Fibroblast of mammary gland (primary cell): Measurements from ENCODE around the gene CYSRT1.
"Not testable (repeated sequence)": the region's sequence is repeated elsewhere in the genome, so short reads cannot be mapped to it uniquely, and the experiment has no call there.

Experiments used
- DNase-seq: peaks from one replicate; pipeline ENCODE4 v3.0.0-alpha.2; 2010; ENCODE audit warnings: low read depth
- H3K4me3 ChIP-seq: 2 replicates; pipeline ENCODE4 v1.5.1; 2011; ENCODE audit warnings: low read depth, mild to moderate bottlenecking, low read length, moderate library complexity; ENCODE audit not compliant: control insufficient read depth
- CTCF ChIP-seq: conservative IDR thresholded peaks from 2 replicates; pipeline ENCODE4 v1.5.1; 2011; ENCODE audit warnings: low read depth, low read length, inconsistent platforms; ENCODE audit not compliant: control insufficient read depth, insufficient read depth

Gene CYSRT1

DNA sequence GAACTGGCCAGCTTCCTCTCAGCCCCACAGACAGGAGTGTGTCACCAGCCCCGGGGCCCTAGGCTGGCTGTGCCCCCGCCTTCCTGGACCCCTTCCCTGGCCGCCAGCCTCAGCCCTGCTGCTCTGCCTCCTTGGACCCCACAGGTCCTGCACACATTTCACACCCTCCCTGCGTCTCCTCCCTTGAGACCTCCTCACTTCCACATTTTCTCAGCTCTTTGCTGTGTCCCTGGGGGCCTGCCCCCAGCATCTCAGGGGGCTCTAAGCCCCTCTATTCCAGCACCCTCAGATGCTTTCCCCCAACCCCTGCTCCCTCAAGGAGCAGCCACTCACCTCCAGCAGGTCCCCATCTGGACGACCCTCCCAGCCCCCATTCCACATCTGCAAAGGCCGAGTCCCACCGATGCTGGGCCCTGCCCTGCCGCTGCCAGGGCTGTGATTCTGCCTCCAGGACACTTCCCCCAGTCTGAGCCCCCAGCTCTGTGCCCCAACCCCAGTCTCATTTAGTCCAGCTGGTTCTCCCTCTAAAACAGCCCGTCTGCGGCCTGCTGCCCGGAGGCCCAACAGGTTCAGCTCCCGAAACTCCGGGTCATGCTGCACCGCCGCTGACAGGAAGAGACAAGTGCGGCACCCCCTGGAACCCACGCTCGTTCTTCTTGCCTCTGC is 9.9 kb downstream of the CYSRT1 start:
- DNase-seq = no peak
- no peak overlapping the region for H3K4me3 ChIP-seq
- TF ChIP-seq CTCF = no peak

DNA sequence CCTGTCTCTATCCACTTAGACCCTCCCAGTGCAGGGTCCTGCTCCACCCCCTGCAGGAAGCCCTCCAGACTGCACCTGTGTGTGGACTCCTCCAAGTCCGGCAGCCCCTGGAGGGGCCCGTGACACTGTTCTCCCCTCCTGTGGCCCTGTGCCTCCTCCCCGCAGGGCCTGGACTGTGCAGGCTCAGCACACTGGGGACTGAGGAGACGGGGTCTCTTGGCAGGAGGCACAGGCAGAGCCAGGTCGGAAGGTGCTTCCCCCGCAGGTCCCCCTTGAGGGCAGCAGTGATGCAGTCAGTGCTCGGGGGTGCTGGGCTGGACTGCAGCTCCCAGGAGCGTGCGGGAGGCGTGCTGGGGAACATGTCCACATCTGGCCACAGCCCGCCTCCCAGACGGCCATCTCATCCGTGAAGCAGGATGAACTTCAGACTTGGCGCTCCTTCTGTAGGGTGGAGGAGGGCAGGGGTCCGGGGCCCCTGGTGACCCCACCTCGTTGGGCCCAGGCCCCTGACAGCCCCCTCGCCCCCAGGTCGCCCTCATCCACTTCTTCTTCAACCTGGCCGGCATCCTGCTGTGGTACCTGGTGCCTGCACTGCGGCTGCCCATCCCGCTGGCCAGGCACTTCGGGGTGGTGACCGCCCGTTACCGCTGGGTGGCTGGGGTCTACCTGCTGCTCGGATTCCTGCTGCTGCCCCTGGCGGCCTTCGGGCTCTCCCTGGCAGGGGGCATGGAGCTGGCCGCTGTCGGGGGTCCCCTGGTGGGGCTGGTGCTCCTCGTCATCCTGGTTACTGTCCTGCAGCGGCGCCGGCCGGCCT is 10.7 kb downstream of the CYSRT1 start:
- TF ChIP-seq CTCF = no peak
- no peak overlapping the region for H3K4me3 ChIP-seq
- DNase-seq = no peak

- no peak overlapping the region for H3K4me3 ChIP-seq
- DNase-seq = peak; percentile 66
Observed at GRCh38 chr9:137236238-137236935, 11.4 kb downstream of the CYSRT1 start.

GRCh38 chr9:137236936-137237421 is 12.0 kb downstream of the CYSRT1 start:
- TF ChIP-seq CTCF = no peak
- DNase-seq = no peak
- H3K4me3 ChIP-seq = no peak overlapping the region

More at GRCh38 chr9:137236238-137236935, 11.4 kb downstream of the CYSRT1 start:
- TF ChIP-seq CTCF = peak; percentile 78

DNA sequence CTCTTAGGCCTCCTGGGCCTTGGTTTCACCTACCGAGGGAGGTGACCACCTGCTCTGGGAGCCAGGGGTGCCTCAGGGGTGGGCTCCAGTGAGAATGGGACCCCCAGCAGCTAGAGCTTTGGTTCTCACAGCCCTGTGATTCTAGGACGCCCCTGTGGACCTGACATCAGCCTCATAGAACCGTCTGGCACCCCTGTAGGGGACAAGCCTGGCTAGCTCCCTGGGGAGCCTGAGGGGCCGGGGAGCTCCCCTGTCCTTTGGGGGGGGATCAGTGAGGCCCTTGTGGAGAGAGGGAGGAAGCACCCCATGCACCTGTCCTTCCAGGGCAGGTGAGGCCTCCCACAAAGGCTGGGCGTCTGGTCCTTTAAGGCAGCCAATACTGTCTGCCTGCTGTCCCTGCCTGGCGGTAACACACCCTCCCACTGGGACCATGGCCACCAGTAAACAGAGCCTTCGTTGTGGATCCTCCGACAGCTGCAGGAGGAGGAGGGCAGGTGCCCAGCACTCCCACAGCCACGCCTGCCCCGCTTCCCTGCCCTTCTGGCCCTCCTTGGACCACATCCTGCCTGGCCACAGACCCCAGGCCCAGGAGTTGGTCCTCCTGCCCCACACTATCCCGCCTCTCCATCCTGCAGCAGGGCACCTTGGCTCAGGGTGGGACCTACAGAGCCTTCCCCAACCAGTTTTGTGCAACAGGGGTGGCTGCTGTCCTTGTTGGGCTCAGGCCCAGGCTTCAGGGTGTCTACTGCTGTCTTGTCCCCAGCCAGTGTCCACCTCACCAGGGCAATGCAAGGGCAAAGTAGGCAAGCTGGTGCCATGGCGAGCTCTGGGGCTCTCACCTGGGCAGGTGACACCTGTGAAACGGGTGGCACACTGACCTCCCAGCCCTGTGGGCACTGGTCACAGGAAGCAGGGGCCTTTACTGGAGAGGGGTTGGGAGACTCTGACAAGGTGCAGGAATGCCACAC is 13.1 kb downstream of the CYSRT1 start:
- H3K4me3 ChIP-seq = no peak overlapping the region
- TF ChIP-seq CTCF = no peak
- DNase-seq = no peak

- peak overlapping the region; percentile 62 for H3K4me3 ChIP-seq
- not testable (repeated sequence) for DNase-seq
Observed at GRCh38 chr9:137239541-137240200, 14.7 kb downstream of the CYSRT1 start.
